GM21723 (cell line): ENCODE results near the gene EEF2KMT.
"Not testable (repeated sequence)": the region's sequence is repeated elsewhere in the genome, so short reads cannot be mapped to it uniquely, and the experiment has no call there.

Experiments
- ATAC-seq: cut with Tn5 transposase; IDR thresholded peaks from one replicate; pipeline ENCODE4 v1.9.1; 2021; ENCODE audit warnings: mild to moderate bottlenecking, moderate library complexity; ENCODE audit not compliant: unreplicated experiment

The EEF2KMT gene

DNA sequence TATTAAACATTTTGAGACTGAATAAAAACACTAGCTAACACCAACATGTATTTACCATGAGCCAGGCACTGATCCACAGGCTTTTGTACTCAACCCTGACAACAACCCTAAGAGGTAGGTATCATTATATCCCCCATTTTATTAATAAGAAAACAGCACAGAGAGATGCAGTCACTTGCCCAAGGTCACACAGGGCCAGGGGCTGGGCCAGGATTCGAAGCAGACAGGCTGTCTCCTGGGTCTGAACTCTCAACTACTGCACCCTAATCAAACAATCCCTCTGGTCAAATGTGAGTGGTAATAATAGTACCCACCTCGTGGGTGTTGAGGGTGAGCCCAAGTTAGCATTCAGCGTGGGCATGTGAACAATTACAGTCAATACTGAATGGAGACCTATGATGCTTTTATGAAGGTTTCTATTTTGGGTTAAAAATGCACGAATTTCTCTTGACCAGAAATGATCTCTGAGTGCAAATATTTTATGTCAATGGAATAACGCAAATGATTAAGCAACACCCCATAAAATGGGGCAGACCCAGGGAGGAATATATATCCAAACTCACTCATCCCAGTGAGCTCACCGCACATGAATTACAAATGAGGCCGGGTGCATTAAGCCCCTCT, 1.0 kb downstream of the EEF2KMT start:
- not testable (repeated sequence) for ATAC-seq

DNA sequence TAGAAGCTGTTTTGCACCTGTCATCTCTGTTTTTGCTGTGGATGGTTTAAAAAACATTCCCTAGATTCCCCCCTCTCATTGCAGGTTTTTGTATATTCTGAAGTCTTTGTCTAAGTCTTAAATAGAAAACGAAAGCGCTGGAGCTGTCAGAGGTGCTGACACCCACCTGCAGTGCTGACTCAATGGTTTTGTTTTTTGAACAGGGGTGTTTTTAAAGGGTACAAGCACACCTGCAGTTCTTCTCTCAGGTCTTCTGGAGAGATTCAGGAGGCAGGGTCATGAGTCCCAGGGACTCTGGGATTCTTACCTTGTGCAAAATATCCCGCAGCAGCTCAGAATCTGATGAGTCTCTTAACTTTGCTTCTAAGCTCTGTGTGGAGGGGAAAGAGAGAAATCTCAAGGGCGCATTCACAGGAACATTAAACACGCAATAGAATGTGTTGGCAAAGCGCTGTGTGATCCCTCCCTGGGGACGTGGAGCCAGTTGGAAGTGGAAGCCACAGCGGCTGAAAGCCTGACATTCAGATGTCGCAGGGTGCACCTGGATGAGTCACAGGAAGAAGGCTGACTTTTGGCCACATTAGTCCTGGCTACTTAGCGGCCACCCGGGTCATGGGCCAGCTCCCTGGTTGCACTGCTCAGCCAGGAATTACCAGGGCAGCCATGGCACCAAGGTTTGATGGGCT, 2.3 kb downstream of the EEF2KMT start:
- ATAC-seq, result not testable (repeated sequence)

DNA sequence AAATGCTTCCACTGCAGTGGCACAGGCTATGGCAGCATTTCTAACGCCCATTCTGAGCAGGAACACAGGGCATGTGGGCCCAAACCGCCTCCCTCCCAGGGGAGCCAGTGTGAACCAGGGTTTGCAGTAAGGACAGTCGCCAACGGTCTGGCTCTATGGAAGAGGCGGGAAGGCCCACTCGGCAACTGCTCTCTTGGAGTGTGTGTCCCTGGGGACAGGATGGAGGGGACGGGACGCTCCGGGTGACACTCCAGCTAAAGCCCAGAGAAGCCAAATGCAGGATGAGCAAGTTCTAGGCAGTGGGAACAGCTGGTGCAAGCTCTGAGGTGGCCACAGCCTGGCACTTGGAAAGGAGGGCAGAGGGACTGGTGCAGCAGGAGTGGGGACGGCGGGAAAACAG, 3.8 kb downstream of the EEF2KMT start:
- not testable (repeated sequence) for ATAC-seq

DNA sequence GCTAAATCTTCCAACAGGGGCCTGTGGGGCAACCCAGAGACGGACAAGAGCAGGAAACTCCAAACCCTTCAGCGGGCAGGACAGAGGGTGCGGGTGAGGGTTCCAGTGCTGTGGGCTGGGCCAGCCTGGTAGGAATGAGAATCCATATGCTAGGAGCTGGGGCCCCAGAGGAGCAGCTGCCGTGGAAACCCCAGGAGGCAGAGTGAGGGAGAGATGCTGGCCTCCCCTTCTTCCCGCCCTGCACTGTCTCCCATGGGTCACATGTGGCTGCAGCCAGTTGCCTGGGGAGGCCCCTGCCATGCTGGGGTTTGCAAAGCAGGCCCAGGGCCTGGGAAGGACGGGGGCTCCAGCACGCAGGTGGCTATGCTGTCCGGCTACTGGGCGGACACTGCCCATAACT, 4.5 kb downstream of the EEF2KMT start:
- not testable (repeated sequence) for ATAC-seq

DNA sequence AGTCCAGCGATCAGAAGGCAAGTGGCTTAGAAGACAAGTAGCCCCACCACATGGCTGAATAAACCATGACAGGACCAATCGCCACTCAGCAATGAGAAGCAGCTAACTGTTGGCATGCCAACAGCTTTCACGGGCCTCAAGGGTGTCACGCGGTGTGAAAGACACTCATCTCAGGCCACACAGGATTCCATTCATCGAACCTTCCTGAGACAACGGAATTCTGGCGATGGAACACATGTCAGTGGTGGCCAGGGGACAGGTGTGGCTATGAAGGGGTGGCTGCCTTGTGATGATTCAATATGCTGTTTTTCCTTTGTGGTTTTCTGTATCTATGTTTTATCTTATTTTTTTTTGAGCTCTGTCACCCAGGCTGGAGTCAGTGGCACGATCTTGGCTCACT, 7.0 kb downstream of the EEF2KMT start:
- not testable (repeated sequence) for ATAC-seq

DNA sequence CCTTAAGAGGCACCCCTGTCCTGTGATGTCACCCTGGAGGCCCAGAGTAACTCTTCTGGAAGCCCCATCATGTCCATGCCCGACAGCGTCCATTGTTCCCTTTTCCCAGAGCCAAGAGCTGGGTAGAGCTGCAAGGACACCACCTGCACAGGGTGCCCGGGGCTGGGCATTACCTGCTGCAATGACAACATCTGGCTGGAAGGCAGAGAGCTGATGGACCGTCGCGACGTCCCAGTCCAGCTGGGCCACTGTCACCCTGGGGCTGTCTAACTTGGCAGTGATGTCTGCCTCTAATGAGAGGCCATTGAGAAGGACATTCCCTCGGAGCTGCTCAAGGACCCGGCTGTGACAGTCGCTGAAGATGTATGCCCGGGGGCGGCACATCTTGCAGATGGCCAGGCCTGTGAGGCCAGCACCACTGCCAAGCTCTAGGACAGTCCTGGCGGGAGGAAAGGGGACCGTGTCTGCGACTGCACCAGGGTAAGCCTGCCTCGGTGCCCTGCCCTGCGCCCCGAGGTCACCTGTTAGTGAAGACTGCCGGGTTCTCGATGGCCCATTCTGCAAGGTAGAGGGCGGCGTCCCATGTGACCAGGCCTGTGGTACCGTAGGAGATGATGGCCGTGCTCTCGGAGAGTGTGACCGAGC, 7.6 kb downstream of the EEF2KMT start:
- ATAC-seq, result not testable (repeated sequence)

DNA sequence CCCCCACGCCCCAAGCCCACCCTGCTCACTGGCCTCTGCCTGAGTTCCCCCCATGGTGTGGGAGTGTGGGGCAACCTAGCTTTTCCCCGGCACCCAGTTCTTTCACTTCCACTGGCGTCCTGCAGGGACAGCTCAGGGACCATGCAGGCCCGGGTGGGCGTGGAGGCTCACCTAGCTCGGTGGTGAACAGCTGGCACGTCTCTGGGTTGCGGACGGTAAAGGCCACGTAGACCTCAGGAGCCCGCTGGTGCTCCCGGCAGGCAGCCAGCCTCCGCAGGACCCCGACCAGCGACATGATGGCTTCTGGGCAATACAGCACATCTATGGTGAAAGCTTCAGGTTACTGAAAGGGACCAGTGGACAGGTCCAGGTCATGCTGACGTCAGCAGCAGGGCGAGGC, 8.7 kb downstream of the EEF2KMT start:
- not testable (repeated sequence) for ATAC-seq

DNA sequence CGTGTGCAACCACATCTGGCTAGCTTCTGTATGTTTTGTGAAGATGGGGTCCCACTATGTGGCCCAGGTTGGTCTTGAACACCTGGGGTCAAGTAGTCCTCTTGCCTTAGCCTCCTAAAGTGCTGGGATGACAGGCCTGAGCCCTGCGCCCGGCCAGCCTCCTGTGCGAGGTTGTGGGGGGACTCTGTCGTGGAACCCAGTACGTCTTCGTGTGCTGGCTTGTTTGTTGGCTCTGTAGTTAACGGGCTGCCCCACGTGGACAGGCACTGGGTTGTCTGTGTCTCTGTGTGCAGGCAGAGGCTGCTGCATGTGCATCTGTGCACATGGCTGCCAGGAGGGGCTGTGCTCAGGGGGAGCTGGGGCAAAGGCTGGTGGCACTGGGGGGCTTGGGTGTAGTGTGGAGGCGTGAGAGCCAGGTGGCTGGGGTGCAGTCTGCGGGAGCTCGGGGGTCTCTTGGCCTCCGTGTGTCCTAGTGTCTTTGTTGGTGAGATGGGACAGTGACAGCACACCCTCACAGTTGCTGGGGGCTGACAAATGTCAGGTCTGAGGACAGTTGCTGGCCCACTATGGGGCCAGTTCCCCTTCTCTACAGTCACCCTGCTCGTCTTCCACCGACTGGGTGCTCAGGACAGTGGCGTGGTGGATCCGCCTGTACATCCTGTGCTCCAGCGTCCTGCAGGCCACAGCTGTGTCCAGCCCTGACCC, 9.4 kb downstream of the EEF2KMT start:
- not testable (repeated sequence) for ATAC-seq

DNA sequence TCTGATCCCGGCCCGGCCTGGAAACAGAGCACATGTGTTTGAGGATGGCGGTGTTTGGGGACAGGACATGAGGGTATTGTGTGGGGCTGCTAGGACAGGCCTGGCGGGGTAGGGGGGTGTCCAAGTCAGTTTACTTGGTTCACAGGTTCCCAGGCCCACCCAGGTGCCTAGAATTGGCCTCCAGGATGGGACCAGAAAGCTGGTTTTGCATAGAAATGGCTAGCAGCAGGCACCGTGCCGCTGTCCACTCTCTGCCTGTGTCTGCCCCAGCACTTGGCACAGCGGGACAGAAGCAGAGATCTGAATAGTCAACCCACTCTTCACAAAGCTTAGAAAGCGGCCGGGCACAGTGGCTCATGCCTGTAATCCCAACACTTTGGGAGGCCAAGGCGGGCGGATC, 11.9 kb downstream of the EEF2KMT start:
- ATAC-seq, result not testable (repeated sequence)

DNA sequence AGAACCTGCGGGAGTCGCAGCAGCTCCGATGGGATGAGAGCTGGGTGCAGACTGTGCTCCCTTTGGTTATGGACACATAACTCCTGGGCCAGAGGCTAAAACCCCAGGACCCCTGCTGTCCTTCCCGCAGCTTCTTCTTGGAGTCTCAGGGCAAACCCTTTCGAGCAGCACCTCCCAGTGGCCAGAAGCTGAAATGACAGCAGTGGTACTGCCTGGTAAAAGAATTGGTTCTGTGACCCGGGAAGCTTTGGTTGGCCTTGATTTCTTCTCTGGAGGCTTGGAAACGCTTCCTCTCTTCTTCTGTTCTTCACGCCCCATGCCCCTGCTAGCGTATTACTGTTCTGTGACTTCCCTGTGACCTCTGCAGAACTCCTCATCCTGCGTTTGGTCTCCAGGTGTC, 12.8 kb downstream of the EEF2KMT start:
- ATAC-seq, result not testable (repeated sequence)

DNA sequence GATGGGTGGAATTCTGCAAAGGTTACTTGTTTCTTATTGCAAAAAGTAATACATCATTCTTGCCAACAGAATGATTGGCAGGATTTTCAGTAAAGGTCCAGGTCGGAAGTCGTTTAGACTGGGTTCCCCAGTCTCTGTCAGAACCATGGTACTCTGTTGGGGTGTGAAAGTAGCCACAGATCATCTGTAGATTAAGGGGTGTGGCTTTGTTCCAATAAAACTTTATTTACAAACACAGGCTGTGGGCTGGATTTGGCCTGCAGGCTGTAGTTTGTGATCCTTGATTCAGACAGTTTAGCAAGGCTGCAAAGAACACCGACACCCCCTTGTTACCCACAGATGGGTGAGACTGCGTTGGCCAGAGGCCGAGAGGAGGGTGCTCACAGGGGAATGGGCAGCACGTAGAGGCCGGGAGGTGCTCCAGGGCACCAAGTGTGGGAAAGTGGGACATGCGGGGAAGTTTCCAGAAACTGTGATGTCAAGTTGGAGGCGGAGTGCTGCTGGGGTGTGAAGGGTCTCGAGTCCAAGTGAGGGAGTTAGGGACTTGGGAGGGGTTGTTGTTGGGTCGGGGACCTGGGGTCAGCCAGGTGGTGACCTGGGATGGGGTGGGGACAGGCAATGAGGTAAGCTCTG, 13.4 kb downstream of the EEF2KMT start:
- not testable (repeated sequence) for ATAC-seq

DNA sequence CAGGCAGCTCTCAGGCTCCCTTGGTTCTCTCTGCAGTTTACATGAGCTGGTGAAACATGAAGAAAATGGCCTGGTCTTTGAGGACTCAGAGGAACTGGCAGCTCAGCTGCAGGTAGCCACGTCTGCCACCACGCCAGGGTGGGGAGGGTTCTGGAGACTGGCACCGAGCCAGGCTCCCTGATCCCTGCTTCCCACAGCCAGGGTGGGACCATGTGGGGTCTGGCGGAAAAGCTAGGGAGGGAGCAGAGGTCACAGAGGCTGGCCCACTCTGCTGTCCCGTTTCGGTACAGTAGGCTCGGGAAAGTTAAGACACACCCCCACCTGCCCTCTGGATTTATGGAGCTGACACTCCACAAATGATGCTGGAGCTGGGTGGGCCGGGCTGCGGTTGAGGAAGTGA, 13.9 kb downstream of the EEF2KMT start:
- ATAC-seq, result not testable (repeated sequence)

DNA sequence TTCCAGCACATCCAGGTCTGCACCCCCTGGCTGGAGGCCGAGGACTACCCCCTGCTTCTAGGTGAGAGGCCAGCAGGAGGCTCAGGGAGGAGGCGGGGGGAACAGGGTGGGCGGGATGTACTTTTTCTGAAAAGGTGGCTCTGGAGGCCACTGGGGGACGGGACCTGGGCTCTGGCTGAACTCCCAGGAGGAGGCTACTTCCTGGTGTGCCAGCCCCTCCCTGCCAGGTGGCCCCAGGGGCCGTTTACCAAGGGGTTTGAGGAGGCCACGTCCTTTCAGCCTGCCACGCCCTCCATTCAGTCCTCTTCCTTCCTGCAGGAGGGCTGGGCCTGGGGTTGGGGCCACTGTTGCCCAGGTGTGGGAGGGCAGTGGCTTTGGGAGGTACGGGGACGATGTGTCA, 16.6 kb downstream of the EEF2KMT start:
- not testable (repeated sequence) for ATAC-seq

DNA sequence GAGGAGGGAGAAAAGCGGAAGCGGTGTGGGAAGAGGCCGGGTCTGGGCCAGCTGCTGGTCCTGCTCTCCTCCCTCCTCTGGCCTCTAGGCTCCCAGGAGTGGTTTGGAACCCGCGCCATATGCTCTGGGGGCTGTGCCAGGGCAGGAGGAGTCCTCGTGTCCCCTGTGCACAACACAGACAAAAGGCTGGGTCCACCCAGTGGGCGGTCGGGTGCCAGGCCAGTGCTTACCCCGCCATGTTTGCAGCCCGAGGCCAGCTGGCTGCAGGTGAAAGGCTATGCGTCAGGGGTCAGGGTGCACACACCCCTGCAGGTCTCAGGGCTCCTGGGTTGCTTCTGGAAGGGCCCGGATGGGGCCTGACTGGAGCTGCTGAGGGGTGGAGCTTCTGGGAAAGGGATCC, 17.1 kb downstream of the EEF2KMT start:
- not testable (repeated sequence) for ATAC-seq

DNA sequence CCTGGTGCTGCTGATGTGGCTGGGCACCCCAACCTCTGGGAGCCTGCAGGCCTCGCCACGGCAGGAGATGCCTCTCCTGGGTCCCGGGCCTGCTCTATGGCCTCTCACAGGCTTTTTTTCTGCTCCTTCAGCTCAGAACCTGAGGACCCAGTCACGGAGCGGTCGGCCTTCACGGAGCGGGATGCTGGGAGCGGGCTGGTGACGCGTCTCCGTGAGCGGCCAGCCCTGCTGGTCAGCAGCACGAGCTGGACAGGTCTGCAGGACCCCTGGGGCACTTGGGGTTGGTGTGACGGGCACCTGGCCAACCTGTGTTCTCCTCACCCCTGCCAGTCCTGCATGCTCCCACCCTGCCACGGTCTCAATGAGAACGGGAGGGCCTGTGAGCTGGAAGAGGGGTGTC, 19.0 kb downstream of the EEF2KMT start:
- no peak for ATAC-seq

DNA sequence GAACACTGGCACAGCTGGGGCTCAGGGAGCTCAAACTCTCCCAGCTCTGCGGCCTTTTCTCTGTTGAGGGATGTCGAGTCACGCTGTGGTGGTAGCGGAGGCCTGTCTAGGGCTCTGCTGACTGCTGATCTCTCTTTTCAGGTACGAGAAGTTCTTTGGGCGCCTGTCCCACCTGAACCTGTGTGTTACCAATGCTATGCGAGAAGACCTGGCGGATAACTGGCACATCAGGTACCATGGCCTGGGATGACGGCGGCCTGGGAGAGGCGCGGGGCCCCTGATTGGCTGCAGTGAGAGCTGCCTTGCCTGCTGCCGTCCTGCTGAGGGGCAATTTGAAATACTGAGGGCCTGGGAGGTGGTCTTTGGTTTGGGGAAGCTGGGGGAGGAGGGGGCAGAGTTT, 20.3 kb downstream of the EEF2KMT start:
- ATAC-seq, result no peak

DNA sequence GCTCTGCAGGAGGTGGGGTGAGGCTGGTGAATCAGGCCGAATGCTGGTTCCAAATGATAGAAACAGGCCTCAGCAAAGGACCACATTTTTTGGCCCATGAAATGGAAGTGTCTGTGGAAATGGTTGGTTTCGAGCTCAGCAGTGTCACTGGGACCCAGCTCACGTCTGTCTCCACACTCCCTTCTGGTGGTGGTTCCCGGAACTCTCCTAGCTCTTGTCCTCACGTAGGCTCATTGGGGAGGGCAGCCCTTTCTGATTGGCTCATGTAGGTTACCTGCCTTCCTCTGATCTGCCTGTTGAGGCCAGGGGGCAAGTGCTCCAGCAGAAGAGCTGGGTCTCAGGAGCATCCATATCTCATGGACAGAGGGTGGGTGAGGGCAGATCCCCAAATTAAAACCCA, 22.0 kb downstream of the EEF2KMT start:
- no peak for ATAC-seq

DNA sequence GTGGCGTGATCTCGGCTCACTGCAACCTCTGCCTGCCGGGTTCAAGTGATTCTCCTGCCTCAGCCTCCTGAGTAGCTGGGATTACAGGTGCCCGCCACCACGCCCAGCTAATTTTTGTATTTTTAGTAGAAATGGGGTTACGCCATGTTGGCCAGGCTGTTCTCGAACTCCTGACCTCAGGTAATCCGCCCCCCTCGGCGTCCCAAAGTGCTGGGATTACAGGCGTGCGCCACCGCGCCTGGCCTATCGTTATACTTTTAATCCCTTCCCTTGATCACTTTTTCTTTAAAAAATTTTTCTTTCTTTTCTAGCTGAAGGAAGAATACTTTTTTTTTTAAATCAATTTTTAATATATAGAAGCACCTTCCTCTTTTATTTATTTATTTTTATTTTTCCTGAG, 23.8 kb downstream of the EEF2KMT start:
- not testable (repeated sequence) for ATAC-seq

DNA sequence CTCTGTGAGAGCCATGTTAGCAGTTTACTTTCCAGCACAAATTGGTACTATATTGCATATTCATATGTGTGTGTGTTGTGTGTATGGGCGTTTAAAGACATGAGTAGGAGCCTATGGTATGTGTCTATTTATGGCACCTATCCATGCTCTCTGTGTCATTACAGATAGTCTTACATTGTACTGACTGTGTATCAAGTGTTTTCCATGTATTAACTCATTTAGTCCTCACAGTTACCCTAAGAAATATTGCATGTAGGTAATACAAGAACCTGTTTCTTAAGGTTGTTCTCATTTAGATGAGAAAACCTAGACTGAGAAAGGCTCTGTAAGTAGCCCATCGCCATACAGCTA, 24.3 kb downstream of the EEF2KMT start:
- ATAC-seq, result no peak

DNA sequence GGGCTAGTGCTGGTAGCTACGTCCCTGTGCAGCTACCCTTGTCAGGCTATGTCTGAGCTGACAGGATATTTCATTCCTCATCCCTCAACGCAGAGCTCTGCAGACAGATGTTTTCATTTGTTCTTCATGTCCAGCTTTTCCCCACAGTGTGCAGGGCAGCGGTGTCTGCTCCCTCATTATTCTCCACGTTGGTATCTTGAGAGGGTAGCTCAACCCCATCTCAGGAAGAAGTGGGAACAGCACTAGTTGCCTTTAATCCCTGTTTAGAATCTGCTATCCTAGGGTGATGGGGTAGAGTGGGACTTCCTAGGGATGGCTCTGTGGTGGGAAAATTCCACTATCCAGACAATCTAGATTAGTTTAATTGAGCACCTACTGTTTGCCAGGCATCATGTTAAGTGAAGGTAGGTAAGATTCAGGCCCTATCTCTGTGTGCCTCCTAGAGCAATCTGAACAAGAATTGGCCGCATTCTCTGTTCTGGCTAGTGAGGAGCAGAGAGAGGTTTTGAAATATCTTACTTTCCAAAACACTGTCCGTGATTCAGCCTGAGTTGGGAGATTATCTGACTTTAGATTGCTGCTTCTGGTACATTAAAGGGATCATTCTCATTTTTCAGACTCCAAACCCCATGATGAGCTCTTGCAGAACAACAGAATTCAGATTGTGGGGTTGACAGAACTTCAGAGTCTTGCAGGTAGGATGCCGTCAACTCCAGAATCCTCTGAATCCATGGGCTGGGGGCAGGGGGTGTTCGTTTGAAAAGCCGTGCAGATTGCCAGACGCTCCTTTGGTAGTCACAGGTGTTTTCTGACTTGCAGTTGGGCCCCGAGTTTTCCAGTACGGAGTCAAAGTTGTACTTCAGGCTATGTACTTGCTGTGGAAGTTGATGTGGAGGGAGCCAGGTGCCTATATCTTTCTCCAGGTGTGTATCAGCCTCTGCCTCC, 25.0 kb downstream of the EEF2KMT start:
- peak; percentile 11 for ATAC-seq
